Liver (tissue), 3 donors: Measurements from ENCODE around the gene JAKMIP2.

ENCODE experiments used
- EGR1 ChIP-seq, 2 donors: IDR thresholded peaks; 2 replicates each; pipeline ENCODE4 v1.6.1; 2016 to 2018; ENCODE audit warnings: antibody characterized with exemption in 2 of 2, low read depth in 2 of 2
- GABPA ChIP-seq, 2 donors: IDR thresholded peaks in 1 of 2; conservative IDR thresholded peaks in 1 of 2; 2 replicates each; pipeline ENCODE4 v1.6.1; 2016; ENCODE audit warnings: antibody characterized with exemption in 2 of 2, mild to moderate bottlenecking in 1 of 2, moderate library complexity in 1 of 2
- TAF1 ChIP-seq: conservative IDR thresholded peaks from 2 replicates; pipeline ENCODE4 v1.6.1; 2016; ENCODE audit warnings: antibody characterized with exemption, mild to moderate bottlenecking
- TF ChIP-seq, protein P1 (sequence below): fragments of 150-350 bp; IDR thresholded peaks from 2 replicates; pipeline ENCODE4 v1.5.1; 2017; ENCODE audit warnings: improper control_type of control experiment, low read depth, low read length; ENCODE audit not compliant: missing input control
- TF ChIP-seq, protein P2 (sequence below): IDR thresholded peaks from 2 replicates; pipeline ENCODE4 v1.6.1; 2016; ENCODE audit warnings: antibody characterized with exemption
- TF ChIP-seq, protein P3 (sequence below): IDR thresholded peaks from 2 replicates; pipeline ENCODE4 v1.6.1; 2016; ENCODE audit warnings: antibody characterized with exemption
- TF ChIP-seq, protein P4 (sequence below): IDR thresholded peaks from 2 replicates; pipeline ENCODE4 v1.6.1; 2016; ENCODE audit warnings: antibody characterized with exemption, mild to moderate bottlenecking
- TF ChIP-seq, protein P5 (sequence below): IDR thresholded peaks from 2 replicates; pipeline ENCODE4 v1.6.1; 2016; ENCODE audit warnings: antibody characterized with exemption
- donor health status: healthy.
- donor health status: healthy.

DNA sequence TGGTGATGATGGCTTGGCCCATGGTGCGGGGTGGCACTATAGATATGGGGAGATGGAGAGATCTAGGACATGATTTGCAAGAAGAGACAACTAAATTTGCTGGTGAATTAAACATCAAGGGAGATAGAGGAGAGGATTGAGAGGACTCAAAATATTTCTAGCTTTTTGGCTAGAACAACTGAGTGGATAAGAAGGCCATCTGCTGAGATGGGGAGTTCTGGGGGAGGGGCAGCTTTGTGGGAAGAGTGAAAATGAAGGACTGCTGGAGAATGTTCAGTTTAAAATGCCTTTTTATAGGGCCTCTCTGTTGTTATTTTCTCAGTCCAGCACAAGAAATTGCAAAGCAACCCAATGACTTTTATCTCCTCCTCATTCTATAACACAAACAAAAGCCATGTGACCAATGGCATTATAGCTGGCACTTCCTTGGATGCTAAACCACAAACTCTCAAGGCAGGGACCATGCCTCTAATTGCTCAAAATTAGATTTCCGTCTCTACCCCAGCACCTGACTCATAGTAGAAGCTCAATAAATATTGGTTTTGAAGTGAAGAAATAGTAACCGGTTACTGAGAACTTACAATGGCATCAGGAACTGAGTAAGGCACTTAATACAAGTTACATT is 29.8 kb downstream of the JAKMIP2 start:
- TF ChIP-seq, protein P1, sequence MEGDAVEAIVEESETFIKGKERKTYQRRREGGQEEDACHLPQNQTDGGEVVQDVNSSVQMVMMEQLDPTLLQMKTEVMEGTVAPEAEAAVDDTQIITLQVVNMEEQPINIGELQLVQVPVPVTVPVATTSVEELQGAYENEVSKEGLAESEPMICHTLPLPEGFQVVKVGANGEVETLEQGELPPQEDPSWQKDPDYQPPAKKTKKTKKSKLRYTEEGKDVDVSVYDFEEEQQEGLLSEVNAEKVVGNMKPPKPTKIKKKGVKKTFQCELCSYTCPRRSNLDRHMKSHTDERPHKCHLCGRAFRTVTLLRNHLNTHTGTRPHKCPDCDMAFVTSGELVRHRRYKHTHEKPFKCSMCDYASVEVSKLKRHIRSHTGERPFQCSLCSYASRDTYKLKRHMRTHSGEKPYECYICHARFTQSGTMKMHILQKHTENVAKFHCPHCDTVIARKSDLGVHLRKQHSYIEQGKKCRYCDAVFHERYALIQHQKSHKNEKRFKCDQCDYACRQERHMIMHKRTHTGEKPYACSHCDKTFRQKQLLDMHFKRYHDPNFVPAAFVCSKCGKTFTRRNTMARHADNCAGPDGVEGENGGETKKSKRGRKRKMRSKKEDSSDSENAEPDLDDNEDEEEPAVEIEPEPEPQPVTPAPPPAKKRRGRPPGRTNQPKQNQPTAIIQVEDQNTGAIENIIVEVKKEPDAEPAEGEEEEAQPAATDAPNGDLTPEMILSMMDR = no peak
- TF ChIP-seq, protein P2, sequence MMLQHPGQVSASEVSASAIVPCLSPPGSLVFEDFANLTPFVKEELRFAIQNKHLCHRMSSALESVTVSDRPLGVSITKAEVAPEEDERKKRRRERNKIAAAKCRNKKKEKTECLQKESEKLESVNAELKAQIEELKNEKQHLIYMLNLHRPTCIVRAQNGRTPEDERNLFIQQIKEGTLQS = no peak
- TF ChIP-seq GABPA (IDR thresholded peaks at IDR 0.05 in 1 of 2, conservative IDR thresholded peaks at IDR 0.05 in 1 of 2) (no peak), EGR1 (IDR thresholded peaks at IDR 0.05; ENCODE audit: low read depth in 2 of 2) (no peak), TAF1 (no peak)
- TF ChIP-seq, protein P3, sequence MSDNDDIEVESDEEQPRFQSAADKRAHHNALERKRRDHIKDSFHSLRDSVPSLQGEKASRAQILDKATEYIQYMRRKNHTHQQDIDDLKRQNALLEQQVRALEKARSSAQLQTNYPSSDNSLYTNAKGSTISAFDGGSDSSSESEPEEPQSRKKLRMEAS = no peak
- TF ChIP-seq, protein P4, sequence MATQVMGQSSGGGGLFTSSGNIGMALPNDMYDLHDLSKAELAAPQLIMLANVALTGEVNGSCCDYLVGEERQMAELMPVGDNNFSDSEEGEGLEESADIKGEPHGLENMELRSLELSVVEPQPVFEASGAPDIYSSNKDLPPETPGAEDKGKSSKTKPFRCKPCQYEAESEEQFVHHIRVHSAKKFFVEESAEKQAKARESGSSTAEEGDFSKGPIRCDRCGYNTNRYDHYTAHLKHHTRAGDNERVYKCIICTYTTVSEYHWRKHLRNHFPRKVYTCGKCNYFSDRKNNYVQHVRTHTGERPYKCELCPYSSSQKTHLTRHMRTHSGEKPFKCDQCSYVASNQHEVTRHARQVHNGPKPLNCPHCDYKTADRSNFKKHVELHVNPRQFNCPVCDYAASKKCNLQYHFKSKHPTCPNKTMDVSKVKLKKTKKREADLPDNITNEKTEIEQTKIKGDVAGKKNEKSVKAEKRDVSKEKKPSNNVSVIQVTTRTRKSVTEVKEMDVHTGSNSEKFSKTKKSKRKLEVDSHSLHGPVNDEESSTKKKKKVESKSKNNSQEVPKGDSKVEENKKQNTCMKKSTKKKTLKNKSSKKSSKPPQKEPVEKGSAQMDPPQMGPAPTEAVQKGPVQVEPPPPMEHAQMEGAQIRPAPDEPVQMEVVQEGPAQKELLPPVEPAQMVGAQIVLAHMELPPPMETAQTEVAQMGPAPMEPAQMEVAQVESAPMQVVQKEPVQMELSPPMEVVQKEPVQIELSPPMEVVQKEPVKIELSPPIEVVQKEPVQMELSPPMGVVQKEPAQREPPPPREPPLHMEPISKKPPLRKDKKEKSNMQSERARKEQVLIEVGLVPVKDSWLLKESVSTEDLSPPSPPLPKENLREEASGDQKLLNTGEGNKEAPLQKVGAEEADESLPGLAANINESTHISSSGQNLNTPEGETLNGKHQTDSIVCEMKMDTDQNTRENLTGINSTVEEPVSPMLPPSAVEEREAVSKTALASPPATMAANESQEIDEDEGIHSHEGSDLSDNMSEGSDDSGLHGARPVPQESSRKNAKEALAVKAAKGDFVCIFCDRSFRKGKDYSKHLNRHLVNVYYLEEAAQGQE = no peak
- TF ChIP-seq, protein P5, sequence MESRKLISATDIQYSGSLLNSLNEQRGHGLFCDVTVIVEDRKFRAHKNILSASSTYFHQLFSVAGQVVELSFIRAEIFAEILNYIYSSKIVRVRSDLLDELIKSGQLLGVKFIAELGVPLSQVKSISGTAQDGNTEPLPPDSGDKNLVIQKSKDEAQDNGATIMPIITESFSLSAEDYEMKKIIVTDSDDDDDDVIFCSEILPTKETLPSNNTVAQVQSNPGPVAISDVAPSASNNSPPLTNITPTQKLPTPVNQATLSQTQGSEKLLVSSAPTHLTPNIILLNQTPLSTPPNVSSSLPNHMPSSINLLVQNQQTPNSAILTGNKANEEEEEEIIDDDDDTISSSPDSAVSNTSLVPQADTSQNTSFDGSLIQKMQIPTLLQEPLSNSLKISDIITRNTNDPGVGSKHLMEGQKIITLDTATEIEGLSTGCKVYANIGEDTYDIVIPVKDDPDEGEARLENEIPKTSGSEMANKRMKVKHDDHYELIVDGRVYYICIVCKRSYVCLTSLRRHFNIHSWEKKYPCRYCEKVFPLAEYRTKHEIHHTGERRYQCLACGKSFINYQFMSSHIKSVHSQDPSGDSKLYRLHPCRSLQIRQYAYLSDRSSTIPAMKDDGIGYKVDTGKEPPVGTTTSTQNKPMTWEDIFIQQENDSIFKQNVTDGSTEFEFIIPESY = no peak
